ENCODE results near the gene ZBTB20. TPM values are rescaled to one million over a fixed set of nuclear protein-coding genes. Genes with fewer than 3 reads are reported as not detected.

Gene ZBTB20
- total and polyA plus RNA-seq, 2 donors (not counting 1 experiment from before 2014, with no cell fraction given), result 4.0 to 123 TPM

GRCh38 chr3:114803042-114803695 lies 343.9 kb downstream of the ZBTB20 start:
- CTCF ChIA-PET, result no interaction called here
- 83% methylated on average over 2 of the region's 5 CpGs for WGBS (ENCODE audit: insufficient coverage)
- POLR2A ChIA-PET, result no interaction called here

More at GRCh38 chr3:114803042-114803695, 343.9 kb downstream of the ZBTB20 start:
- TF ChIP-seq EZH2 (IDR thresholded peaks at IDR 0.05; ENCODE audit: borderline replicate concordance, insufficient read depth, low read depth, low read length, poor library complexity, severe bottlenecking) (no peak), CTCF (IDR thresholded peaks at IDR 0.05) (no peak)
- Histone ChIP-seq H3K36me3 (replicated peaks in 1 of 2; ENCODE audit: control extremely low read depth in 1 of 2, control insufficient read depth in 1 of 2, extremely low read depth in 1 of 2, insufficient read depth in 2 of 2, low read length in 1 of 2) (peaks cover 0 to 3% of the 10 kb centered on the region in 2 experiments), H3K9me3 (ENCODE audit: control extremely low read depth in 1 of 3, control insufficient read depth in 2 of 3, insufficient read depth in 1 of 3, low read length in 2 of 3) (no peaks in the 10 kb centered on the region), H3K4me2 (replicated peaks; ENCODE audit: low read depth, low read length, poor library complexity, severe bottlenecking) (no peak overlapping the region), H3K79me2 (ENCODE audit: control insufficient read depth, insufficient read depth, low read length) (no peaks in the 10 kb centered on the region), H4K20me1 (ENCODE audit: control insufficient read depth, insufficient read depth, low read length, poor library complexity, severe bottlenecking) (no peaks in the 10 kb centered on the region), H3K4me3 (ENCODE audit: control extremely low read depth in 1 of 5, extremely low read depth in 1 of 5, insufficient read depth in 1 of 5, low read depth in 2 of 5, low read length in 4 of 5) (no peak overlapping the region), H3K27me3 (replicated peaks in 1 of 4; ENCODE audit: control extremely low read depth in 1 of 4, control insufficient read depth in 3 of 4, insufficient read depth in 4 of 4, low read length in 3 of 4) (no peaks in the 10 kb centered on the region), H3K9ac (ENCODE audit: low read length) (no peak overlapping the region), H3K4me1 (ENCODE audit: control insufficient read depth in 2 of 2, insufficient read depth in 2 of 2, low read length in 2 of 2) (peaks cover 0 to 3% of the 10 kb centered on the region in 2 donors), H3K27ac (ENCODE audit: low read length in 2 of 2) (no peak overlapping the region), H2AFZ (ENCODE audit: insufficient read depth, low read depth, low read length, poor library complexity, severe bottlenecking) (no peak overlapping the region)
- Mint-ChIP-seq H3K27me3 (no peaks in the 10 kb centered on the region), H3K27ac (no peak overlapping the region), H3K4me3 (no peak overlapping the region), H3K9me3 (ENCODE audit: insufficient read depth) (no peaks in the 10 kb centered on the region), H3K4me1 (peaks cover 15% of the 10 kb centered on the region)
- ATAC-seq (ENCODE audit: low read depth) (no peak), DNase-seq (no peak)
- intact Hi-C loops (cut with micrococcal nuclease), result no loop called here

Data from B cell (primary cell).